SK-N-SH (cell line): ENCODE measurements around the gene TXLNA. TPM values are rescaled to one million over a fixed set of nuclear protein-coding genes. Genes with fewer than 3 reads are reported as not detected.

ENCODE experiments used
- CTCF ChIA-PET: fragments of 300-600, 350-600 bp; formaldehyde crosslinking; extraction: SDS; loops from one replicate; lab custom pipeline; 2021; lab: Yijun Ruan, JAX
- POLR2A ChIA-PET: fragments of 350-600 bp; sonication (Branson Sonifier 250); formaldehyde crosslinking; extraction: SDS; loops from one replicate; lab custom pipeline; 2020; ENCODE audit warnings: antibody characterized with exemption, inconsistent platforms; lab: Yijun Ruan, JAX
- DNase-seq: peaks from one replicate; pipeline ENCODE4 v3.0.0; 2012
- H2AFZ ChIP-seq: fragments of 200-600 bp; sonication (generic); 2 replicates; pipeline ENCODE4 v1.8.1; 2016; ENCODE audit warnings: antibody characterized with exemption, mild to moderate bottlenecking, low read depth
- H3F3A ChIP-seq: fragments of 200-600 bp; sonication (generic); replicated peaks from 2 replicates; pipeline ENCODE3; 2016; ENCODE audit warnings: antibody characterized with exemption, mild to moderate bottlenecking; ENCODE audit not compliant: insufficient read depth
- H3K27ac ChIP-seq, 2 experiments: fragments of 200-500 bp in 1 of 2; fragments of 200-600 bp in 1 of 2; sonication (Bioruptor generic) in 1 of 2; sonication (generic), shearing (Covaris generic) in 1 of 2; 2 replicates each; pipeline versions ENCODE4 v1.5.1 to v1.6.1; 2014 to 2016; ENCODE audit warnings: low read depth in 2 of 2, inconsistent platforms in 1 of 2, low read length in 1 of 2, mild to moderate bottlenecking in 1 of 2, mixed read lengths in 1 of 2
- H3K27me3 ChIP-seq: fragments of 200-600 bp; sonication (generic), shearing (Covaris generic); 2 replicates; pipeline ENCODE4 v1.6.1; 2016; ENCODE audit warnings: mixed run types; ENCODE audit not compliant: insufficient read depth
- H3K36me3 ChIP-seq, 2 experiments: fragments of 200-500 bp in 1 of 2; fragments of 200-600 bp in 1 of 2; sonication (Bioruptor generic) in 1 of 2; sonication (generic) in 1 of 2; replicated peaks in 1 of 2; 2 replicates each; pipeline versions ENCODE3 to v1.5.1; 2014 to 2016; ENCODE audit warnings: low read length in 1 of 2, mild to moderate bottlenecking in 1 of 2; ENCODE audit not compliant: insufficient read depth in 2 of 2, control insufficient read depth in 1 of 2
- H3K4me1 ChIP-seq, 2 experiments: fragments of 200-500 bp in 1 of 2; fragments of 200-600 bp in 1 of 2; sonication (Bioruptor generic) in 1 of 2; sonication (generic), shearing (Covaris generic) in 1 of 2; 2 replicates each; pipeline versions ENCODE4 v1.5.1 to v1.6.1; 2014 to 2016; ENCODE audit warnings: low read depth in 1 of 2, low read length in 1 of 2, mixed run types in 1 of 2; ENCODE audit not compliant: insufficient read depth in 2 of 2, control insufficient read depth in 1 of 2
- H3K4me2 ChIP-seq: fragments of 200-600 bp; sonication (generic), shearing (Covaris generic); 2 replicates; pipeline ENCODE4 v1.6.1; 2017; ENCODE audit warnings: mixed run types
- H3K4me3 ChIP-seq, 2 experiments: fragments of 200-500 bp in 1 of 2; fragments of 200-600 bp in 1 of 2; sonication (Bioruptor generic) in 1 of 2; sonication (generic), shearing (Covaris generic) in 1 of 2; 2 replicates each; pipeline versions ENCODE4 v1.5.1 to v1.8.1; 2014 to 2016; ENCODE audit warnings: low read depth in 2 of 2, inconsistent platforms in 1 of 2, low read length in 1 of 2, mild to moderate bottlenecking in 1 of 2, mixed read lengths in 1 of 2, moderate library complexity in 1 of 2
- H3K79me2 ChIP-seq: fragments of 200-600 bp; sonication (generic); 2 replicates; pipeline ENCODE4 v1.8.1; 2017; ENCODE audit warnings: mild to moderate bottlenecking; ENCODE audit not compliant: insufficient read depth
- H3K9ac ChIP-seq: fragments of 200-600 bp; sonication (generic); 2 replicates; pipeline ENCODE4 v1.6.1; 2017; ENCODE audit warnings: mixed run types
- H3K9me2 ChIP-seq: fragments of 200-600 bp; sonication (generic); 2 replicates; pipeline ENCODE4 v1.6.1; 2017; ENCODE audit warnings: mixed run types
- H3K9me3 ChIP-seq: fragments of 200-600 bp; sonication (generic); 2 replicates; pipeline ENCODE4 v1.6.1; 2017; ENCODE audit warnings: mixed run types, mild to moderate bottlenecking, moderate library complexity
- H4K20me1 ChIP-seq: fragments of 200-600 bp; sonication (generic); 2 replicates; pipeline ENCODE4 v1.6.1; 2017; ENCODE audit warnings: mild to moderate bottlenecking, mixed run types; ENCODE audit not compliant: insufficient read depth
- FOXM1 ChIP-seq: IDR thresholded peaks from 2 replicates; pipeline ENCODE4 v1.4.0; 2012; ENCODE audit warnings: low read depth, mild to moderate bottlenecking
- RAD21 ChIP-seq: IDR thresholded peaks from 2 replicates; pipeline ENCODE4 v1.6.1; 2012; ENCODE audit warnings: mild to moderate bottlenecking, low read length
- RCOR1 ChIP-seq: fragments of 150-350 bp; IDR thresholded peaks from 2 replicates; pipeline ENCODE4 v1.6.1; 2017; ENCODE audit warnings: antibody characterized with exemption, low read length
- RXRA ChIP-seq: IDR thresholded peaks from 2 replicates; pipeline ENCODE4 v1.4.0; 2012; ENCODE audit warnings: low read depth, mild to moderate bottlenecking, borderline replicate concordance
- SMC3 ChIP-seq: IDR thresholded peaks from 2 replicates; pipeline ENCODE4 v1.6.1; 2012; ENCODE audit warnings: low read depth, low read length, improper control_type of control experiment
- TCF12 ChIP-seq: IDR thresholded peaks from 2 replicates; pipeline ENCODE4 v1.4.0; 2012
- YY1 ChIP-seq: IDR thresholded peaks from 2 replicates; pipeline ENCODE4 v1.4.0; 2012; ENCODE audit warnings: low read depth, mild to moderate bottlenecking
- WGBS: methylation state at CpG from one replicate; pipeline ENCODE4 v1.1.6; 2017; ENCODE audit warnings: low lambda C conversion rate; 5-methylcytosine and 5-hydroxymethylcytosine counted together
- polyA plus RNA-seq, 3 experiments: library from polyadenylated mRNA; depleted of rRNA; stranded (reverse); fragments of >200 nt; gene quantifications; 2 replicates each; pipeline ENCODE4 v1.2.3, GENCODE V29; 2012
- TF ChIP-seq, protein P1 (sequence below): IDR thresholded peaks from 2 replicates; pipeline ENCODE4 v1.6.1; 2012; ENCODE audit warnings: mild to moderate bottlenecking, low read depth, low read length, moderate library complexity
- TF ChIP-seq, protein P2 (sequence below): fragments of 200-600 bp; sonication (generic); IDR thresholded peaks from 2 replicates; pipeline ENCODE4 v1.6.1; 2017; ENCODE audit warnings: antibody characterized with exemption, mild to moderate bottlenecking, moderate library complexity
- TF ChIP-seq, protein P3 (sequence below): IDR thresholded peaks from 2 replicates; pipeline ENCODE4; 2012
- TF ChIP-seq, protein P4 (sequence below): IDR thresholded peaks from 2 replicates; pipeline ENCODE4 v1.4.0; 2012; ENCODE audit warnings: low read depth

TXLNA gene
- polyA plus RNA-seq, 1 of the 3 experiments (the other 2 are of a cell fraction) = 26.4 TPM

DNA sequence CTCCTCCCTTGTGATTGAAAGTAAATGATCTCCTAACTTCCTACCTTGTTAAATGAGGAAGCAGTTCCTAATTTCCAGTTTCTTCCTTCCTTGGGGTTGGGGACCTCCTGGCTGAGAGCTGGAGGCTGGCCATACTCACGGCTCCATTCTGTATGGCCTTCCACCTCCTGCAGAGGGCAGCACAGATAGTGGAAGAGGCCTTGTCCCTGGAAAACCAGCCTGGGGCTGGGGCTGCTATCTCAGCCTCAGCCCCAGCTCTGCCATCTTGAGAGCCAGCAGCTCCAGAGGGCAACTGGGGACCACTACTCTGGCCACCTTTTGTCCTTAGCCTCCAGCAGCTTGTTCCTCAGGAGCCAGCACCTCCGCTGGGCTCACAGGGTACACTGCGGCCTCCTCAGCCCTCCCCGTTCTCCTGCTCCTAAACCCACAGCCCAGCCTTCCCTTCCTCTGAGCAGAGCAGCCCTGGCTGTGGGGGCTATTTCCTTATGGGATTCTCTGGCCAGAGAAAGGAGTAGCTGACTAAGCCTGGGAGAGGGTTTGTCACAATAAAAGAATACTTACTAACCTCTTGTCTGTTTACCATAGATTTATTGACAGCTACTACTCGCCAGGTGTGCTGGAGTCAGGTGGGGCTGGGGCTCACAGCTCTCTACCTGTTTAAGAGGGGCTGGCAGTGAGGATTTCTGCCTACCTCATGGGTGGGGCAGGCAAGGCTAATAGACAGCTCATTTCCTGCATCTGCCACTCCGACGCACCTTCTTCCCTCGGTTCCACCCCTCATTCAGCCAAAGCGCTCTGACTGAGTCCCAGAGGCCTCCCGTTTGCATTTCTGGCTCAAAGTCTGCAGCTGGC is 36.4 kb downstream of the TXLNA start:
- H3K79me2 ChIP-seq = peaks cover 20% of the 10 kb centered on the region
- ChIA-PET CTCF (interaction anchor here (0.7 to 3.6 kb wide), 33 partner anchors 11 to 502 kb away, joined by 3 to 45 read pairs (median 4); partner anchors contain the start of genes BSDC1, CCDC28B, FAM167B and IQCC), POLR2A (interaction anchor here (0.7 to 2.2 kb wide), 5 partner anchors 10 to 120 kb away, joined by 3 to 11 read pairs (median 10); partner anchors contain the start of genes IQCC and MARCKSL1)
- H3K9ac ChIP-seq = no peak overlapping the region
- H3K27me3 ChIP-seq = no peaks in the 10 kb centered on the region
- H3K4me3 ChIP-seq = no peak overlapping the region; a peak in 1 of 4 replicates
- H3K9me3 ChIP-seq = no peaks in the 10 kb centered on the region
- no peak overlapping the region for H2AFZ ChIP-seq
- H4K20me1 ChIP-seq = no peaks in the 10 kb centered on the region
- H3K36me3 ChIP-seq = peaks cover 5 to 27% of the 10 kb centered on the region in 2 experiments
- no peaks in the 10 kb centered on the region for H3K9me2 ChIP-seq
- TF ChIP-seq FOXM1 (no peak), SMC3 (peak; percentile 61), YY1 (no peak), RXRA (no peak), RCOR1 (no peak), TCF12 (no peak), RAD21 (peak; percentile 75)
- TF ChIP-seq, protein P1, sequence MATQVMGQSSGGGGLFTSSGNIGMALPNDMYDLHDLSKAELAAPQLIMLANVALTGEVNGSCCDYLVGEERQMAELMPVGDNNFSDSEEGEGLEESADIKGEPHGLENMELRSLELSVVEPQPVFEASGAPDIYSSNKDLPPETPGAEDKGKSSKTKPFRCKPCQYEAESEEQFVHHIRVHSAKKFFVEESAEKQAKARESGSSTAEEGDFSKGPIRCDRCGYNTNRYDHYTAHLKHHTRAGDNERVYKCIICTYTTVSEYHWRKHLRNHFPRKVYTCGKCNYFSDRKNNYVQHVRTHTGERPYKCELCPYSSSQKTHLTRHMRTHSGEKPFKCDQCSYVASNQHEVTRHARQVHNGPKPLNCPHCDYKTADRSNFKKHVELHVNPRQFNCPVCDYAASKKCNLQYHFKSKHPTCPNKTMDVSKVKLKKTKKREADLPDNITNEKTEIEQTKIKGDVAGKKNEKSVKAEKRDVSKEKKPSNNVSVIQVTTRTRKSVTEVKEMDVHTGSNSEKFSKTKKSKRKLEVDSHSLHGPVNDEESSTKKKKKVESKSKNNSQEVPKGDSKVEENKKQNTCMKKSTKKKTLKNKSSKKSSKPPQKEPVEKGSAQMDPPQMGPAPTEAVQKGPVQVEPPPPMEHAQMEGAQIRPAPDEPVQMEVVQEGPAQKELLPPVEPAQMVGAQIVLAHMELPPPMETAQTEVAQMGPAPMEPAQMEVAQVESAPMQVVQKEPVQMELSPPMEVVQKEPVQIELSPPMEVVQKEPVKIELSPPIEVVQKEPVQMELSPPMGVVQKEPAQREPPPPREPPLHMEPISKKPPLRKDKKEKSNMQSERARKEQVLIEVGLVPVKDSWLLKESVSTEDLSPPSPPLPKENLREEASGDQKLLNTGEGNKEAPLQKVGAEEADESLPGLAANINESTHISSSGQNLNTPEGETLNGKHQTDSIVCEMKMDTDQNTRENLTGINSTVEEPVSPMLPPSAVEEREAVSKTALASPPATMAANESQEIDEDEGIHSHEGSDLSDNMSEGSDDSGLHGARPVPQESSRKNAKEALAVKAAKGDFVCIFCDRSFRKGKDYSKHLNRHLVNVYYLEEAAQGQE = no peak
- TF ChIP-seq, protein P2, sequence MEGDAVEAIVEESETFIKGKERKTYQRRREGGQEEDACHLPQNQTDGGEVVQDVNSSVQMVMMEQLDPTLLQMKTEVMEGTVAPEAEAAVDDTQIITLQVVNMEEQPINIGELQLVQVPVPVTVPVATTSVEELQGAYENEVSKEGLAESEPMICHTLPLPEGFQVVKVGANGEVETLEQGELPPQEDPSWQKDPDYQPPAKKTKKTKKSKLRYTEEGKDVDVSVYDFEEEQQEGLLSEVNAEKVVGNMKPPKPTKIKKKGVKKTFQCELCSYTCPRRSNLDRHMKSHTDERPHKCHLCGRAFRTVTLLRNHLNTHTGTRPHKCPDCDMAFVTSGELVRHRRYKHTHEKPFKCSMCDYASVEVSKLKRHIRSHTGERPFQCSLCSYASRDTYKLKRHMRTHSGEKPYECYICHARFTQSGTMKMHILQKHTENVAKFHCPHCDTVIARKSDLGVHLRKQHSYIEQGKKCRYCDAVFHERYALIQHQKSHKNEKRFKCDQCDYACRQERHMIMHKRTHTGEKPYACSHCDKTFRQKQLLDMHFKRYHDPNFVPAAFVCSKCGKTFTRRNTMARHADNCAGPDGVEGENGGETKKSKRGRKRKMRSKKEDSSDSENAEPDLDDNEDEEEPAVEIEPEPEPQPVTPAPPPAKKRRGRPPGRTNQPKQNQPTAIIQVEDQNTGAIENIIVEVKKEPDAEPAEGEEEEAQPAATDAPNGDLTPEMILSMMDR = peak; percentile 84
- TF ChIP-seq, protein P3, sequence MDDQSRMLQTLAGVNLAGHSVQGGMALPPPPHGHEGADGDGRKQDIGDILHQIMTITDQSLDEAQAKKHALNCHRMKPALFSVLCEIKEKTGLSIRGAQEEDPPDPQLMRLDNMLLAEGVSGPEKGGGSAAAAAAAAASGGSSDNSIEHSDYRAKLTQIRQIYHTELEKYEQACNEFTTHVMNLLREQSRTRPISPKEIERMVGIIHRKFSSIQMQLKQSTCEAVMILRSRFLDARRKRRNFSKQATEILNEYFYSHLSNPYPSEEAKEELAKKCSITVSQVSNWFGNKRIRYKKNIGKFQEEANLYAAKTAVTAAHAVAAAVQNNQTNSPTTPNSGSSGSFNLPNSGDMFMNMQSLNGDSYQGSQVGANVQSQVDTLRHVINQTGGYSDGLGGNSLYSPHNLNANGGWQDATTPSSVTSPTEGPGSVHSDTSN = no peak
- TF ChIP-seq, protein P4, sequence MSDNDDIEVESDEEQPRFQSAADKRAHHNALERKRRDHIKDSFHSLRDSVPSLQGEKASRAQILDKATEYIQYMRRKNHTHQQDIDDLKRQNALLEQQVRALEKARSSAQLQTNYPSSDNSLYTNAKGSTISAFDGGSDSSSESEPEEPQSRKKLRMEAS = no peak
- H3F3A ChIP-seq = peaks cover 3% of the 10 kb centered on the region
- 0 out of 4 replicates have a peak overlapping the region, but pooled peaks of 1 of the 2 experiments have one; percentile 12 for H3K27ac ChIP-seq
- WGBS = 86% methylated on average over 7 of the region's 10 CpGs
- peaks cover 0 to 5% of the 10 kb centered on the region in 2 experiments; a peak in 1 of 4 replicates for H3K4me1 ChIP-seq
- peak; percentile 79 for DNase-seq
- H3K4me2 ChIP-seq = no peak overlapping the region
